GM21825 (cell line): ENCODE results near the gene RABAC1.
"Not testable (repeated sequence)": the region's sequence is repeated elsewhere in the genome, so short reads cannot be mapped to it uniquely, and the experiment has no call there.

Source experiments
- ATAC-seq: cut with Tn5 transposase; IDR thresholded peaks from one replicate; pipeline ENCODE4 v1.9.1; 2021; ENCODE audit warnings: mild to moderate bottlenecking, moderate library complexity; ENCODE audit not compliant: unreplicated experiment

RABAC1 gene

DNA sequence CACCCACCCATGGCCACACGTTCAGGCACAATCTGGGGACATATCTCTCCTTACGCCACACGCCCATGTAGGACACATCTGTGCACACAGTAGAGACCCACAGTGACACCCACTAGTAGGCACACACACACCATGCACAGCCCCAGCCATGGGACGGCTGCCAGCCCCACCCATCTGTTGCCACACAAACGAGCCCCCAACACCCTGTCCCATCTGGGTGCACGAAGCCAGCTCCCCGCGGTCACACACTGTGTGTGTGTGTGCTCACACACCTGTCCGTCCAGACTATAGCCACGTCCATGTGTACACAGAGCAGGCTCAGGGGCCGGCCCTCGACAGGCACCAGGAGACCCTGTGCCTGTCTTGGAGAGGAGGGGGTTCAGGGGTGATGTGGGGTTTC, 41.4 kb downstream of the RABAC1 start:
- no peak for ATAC-seq

DNA sequence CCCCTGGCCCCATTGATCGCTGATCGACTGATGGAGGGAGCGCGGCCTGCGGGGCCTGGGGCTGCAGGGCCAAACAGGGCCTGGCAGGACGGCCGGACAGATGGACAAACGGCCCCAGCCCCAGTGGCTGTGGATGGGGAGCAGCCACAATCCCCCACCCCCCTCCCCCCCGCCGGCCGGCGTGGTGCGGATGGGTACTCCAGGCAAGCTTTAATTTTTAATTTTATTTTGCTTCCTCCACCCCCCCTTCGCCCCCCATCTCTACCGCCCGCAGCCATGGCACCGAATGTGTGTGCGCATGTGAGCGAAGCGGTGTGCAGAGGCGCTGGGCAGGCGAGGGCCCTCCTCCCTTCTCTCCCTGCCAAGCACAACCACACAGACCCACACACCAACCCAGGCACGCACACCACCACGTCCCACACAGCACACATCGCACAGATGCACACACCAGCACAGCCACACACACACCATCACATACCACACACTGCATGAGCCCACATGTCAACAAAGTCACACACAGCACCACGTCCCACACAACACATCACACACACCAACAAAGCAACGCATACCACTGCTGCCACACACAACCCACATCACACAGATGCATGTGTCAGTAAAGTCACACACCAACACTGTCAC, 43.2 kb downstream of the RABAC1 start:
- no peak for ATAC-seq

DNA sequence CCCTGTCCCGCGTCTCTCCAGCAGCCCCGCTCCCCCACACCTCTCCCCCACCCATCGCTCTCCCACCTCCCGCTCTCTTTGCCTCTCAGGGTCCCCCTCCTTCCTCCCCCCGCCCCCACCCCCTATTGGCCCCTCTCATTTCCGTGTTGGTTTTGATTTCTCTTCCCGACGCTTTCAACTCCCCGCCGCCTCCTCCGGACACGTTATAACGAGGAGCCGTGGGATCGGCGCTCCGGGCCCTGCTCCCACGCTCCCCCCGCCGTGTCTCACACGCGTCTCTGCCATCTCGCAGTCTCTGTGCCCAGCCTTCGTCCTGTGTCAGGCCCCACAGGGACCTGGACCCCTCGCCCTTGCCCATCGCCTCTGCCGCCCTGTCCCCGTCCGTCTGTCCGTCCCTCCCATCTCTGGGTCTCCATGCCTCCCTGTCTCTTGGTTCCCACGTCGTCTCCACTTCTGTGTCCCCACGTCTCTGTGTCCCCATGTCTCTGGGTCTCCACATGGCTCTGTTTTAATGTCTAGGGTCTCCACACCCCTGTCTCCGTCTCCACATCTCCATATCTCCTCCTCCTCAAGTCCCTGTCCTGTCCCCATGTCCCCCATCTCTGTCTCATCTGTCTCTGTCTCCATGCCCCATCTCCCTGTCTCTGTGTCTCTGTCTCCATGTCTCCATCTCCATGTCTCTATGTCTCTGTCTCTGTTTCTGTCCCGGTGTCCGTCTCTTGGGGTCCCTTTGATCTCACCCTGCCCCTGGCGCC, 43.9 kb downstream of the RABAC1 start:
- no peak for ATAC-seq

DNA sequence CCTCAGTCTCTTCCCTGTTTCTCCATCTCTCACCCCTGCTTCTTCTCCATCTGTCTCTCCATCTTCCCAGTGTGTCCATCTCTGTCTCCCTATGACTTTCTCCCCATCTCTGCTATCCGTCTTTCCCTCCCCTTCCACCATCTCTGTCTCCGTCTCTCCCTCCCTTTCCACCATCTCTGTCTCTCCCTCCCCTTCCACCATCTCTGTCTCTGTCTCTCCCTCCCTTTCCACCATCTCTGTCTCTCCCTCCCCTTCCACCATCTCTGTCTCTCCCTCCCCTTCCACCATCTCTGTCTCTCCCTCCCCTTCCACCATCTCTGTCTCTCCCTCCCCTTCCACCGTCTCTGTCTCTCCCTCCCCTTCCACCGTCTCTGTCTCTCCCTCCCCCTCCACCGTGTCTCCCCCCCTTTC, 44.7 kb downstream of the RABAC1 start:
- not testable (repeated sequence) for ATAC-seq

DNA sequence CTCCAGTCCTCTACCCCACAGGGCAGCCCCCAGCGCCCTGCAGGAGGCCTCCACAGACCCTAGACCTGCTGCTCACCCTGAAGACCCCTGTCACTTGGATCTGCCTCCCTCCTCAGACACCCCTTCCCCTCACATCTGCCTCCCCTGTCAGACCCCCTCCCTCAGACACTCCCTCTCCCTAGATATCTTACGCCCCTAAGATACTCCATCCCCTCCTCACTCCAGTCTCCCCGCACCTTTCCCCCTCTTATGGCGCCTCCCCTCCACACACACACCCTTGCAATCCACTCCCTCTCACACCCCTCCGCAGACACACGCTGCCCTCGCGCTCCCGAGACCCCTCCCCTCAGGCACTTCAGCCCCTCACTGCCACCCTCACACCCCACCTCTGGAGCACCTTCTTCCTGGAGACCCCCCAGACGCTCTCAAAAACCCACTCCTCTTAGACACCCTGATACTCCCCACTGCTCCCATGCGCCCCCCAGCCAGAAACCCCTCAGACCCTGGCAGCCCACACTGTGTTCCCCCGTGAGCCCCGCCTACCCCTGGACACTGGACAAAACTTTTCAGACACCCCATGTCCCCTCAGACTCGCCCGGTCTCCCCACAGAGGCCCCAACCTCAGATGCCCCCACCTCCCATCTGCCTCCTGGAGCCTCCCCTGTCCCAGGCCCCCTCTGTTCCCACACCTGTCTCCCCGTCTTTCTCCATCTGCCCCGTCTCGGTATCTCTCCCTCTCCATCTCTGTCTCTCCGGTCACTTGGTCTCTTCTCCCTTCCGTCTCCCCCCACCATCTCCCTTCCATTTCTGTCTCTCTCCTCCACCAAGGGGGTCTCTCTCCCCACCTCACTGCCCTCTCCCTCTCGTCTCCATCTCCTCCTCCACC, 45.3 kb downstream of the RABAC1 start:
- no peak for ATAC-seq

DNA sequence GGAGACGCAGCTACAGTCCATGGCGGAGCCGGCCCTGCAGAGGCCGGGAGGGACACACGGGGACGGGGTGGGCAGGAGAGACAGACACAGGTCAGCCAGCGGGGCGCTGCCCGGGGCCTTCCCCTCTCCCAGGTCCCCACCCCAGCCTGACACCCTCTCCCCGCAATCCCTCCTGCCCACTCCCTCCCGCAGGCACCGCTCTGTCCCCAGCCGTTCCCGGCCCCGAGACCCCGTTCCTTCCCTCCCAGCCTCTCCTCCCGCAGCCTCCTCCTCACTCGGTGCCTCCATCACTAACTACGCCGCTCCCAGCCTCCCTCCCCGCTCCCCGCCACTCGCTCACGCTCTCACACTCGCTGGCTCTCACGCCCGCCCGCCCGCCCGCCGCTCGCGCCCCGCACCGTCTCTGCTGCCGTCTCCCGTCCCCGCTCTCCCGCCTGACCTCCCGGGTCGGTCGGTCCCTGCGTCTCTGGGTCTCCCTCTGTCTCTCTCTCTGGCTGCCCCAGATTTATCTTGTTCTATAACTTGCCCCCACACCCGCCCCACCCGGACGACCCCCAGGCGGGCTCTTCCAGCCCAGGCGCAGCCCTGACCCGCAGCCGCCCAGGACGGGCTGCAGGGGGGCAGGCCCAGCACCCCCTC, 46.1 kb downstream of the RABAC1 start:
- no peak for ATAC-seq

DNA sequence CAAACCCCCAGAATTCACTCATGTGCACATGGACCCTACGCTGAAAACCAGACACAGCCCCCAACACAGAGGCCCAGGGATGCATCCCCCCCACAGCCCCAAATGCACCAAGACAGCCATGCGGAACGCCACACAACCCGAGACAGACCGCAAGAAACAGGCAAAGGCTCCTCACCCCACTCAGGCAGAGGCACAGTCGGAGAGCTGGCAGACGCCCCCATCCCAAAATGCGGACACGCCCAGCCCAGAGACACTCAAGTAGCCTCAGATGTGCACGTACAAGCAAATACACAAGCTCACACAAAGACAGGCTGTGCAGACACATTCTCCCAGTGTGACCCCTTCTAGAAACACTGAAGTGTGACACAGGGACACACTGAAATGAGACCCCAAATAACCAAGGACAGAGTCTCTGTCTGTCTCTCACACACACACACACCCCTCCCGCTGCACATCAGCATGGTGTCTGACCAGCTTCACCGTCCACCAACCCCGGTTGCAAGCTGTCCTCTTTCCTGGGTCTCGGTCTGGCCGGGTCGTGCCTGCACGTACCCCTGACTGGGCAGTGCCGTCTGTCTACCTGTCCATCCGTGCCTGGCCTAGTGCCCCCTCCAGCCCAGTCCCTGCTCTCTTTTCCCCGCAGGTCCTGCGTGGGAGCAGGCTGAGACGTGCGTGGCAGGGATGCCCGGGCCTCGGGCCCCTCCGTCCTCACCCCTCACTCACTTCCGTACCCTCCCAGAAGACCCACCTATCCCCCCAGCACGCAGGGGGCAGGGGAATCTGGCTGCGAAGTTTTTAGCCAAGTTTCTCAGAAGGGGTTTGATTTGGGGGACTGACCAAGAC, 47.0 kb downstream of the RABAC1 start:
- no peak for ATAC-seq

DNA sequence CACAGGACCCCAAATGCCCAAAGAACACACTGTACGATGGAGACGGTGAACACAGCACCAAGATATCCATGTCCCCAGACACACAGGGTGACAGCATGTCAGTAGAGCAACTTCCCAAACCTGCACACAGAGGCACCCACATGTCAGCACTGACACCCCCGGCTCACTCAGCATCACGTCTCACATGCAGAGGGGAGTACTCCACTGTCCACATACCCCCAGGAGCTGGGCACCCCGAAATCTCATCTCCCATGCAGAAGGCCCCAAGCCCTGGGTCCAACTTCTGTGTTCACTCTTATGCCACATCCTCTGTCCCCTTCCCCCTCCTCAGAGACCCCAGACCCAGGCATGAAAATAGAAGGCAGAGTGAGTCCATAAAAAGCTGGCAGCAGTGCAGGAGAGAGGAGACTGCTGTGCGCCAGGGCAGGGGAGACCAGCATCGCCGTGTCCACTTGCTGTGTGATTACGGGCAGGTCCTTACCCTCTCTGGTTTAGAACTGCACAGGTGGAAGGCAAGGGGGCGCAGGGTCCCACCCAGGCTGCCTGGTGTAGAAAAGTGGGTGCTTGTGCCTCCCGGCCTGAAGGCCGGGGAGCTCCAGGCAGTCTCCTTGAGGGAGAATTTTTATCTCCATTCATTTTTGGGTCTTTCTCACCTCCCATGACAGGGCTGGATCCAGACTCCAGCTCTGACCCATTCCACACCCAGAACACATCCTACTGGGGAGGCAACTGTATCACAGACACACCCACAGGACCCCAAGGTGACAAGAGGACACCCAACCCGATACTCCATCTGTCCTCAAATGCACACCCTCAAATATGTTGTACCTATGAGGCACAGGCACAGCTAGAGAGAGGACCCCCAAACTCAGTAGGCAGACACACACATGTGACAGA, 47.9 kb downstream of the RABAC1 start:
- no peak for ATAC-seq

DNA sequence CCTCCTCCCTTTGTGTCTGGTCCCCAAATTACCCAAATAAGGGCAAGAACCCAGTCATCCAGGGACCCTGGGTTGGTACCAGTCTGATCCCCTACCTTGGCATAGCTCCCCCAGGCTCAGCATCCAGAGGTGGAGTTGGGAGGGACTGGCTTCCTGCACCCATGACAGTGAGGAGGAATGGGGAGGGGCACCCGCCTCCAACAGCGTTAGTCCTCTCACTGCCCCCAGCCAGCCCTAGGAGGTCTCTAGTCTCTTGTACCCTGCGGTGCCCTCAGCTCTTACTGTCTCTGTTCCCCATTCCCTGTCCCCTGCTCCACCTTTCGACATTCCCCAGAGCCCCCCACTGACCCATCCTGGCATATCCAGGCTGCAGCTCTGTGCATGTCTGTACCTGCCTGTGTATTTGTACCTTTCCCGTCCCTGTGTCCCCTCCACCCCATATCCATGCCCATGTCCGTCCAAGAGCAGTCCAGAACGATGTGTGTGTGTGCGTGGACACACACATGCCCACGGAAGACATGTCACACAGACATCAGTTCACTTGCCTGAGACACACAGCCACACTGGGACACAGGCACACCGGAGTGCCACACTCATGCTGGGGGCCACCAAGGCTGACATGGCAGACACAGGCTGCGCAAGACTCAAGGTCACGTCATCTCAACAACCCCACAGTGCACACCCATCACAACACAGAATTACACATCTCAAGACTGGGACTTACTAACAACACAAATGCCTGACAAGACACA, 48.7 kb downstream of the RABAC1 start:
- ATAC-seq, result no peak

DNA sequence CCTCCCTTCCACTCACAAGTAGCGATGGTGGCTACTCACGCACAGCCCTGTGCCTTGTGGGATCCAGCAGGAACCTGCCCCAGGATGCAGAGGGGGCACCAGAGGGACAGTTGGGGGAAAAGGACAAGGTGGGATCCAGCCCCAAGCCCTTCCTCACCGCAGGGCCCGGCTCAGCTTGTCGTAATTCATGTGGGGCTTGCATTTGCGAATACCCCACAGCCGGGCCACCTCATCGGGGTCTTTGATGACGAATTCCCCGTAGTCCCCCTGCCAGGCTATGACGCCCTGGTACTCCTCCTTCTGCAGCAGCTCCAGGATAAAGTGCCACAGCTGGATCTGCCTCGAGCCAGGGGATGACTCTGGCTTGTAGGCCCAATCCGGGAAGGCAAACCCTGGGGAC, 49.4 kb downstream of the RABAC1 start:
- no peak for ATAC-seq

DNA sequence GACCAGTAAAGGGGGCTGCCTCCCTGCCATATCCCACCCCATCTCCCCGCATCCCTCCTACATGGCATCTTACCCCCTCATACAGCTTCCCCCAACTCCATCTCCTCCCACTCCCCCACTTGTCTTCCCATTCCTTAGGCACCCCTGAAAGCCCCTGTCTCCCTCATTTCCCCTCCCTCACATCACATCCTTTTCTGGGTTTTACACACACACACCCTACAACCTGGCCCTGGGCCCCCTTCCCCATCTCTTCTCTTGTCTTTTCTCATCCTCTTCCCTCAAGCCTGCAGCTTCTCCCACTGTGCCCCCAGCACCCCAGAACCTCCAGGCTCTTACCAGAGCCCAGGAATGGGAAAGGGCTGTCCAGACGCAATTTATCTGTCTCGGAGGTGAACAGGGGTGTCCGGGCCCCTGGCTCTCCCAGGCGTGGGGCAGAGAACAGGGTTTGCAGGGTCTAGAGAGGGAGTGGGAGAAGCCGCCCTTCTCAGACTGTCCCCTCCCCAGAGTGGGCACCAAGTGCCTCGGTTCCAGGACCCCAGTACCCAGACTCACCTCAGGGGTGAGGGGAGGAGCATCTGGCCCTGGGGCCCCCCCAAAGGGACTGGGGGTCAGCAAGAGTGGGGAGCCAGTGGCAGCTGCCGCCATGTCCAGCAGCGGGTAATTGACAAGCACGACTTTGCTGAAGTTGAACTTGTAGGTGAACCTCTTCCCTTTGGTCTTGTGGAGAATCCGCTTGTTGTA, 50.2 kb downstream of the RABAC1 start:
- no peak for ATAC-seq

DNA sequence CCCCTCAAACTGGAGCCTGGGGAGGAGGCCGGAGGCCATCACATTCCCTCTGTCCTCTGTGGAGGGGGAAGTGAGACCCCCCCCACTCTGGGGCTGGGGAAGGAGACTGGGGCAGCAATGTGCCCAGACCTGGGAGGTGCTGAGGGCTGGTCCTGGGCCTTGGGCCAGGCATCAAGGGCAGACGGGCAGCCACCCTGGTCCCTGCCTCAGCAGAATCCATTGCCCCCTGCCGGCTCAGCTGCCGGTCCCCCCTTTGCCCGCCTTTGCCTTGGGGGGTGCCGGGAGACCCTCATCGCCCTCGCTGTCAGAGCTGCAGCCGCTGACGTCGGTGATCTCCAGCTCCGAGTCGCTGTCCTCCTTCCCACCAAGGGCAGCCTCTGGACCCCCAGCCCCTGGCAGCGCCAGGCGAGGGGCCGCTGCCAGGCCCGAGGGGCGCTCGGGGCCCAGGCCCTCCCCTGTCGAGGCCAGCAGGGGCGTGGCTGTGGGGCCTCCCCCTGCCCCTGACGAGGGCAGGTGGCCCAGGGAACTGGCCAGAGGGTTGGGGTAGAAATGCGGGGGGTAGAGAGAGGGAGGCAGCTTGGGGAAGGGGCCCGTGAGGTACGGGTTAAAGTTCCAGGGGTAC, 51.0 kb downstream of the RABAC1 start:
- no peak for ATAC-seq

DNA sequence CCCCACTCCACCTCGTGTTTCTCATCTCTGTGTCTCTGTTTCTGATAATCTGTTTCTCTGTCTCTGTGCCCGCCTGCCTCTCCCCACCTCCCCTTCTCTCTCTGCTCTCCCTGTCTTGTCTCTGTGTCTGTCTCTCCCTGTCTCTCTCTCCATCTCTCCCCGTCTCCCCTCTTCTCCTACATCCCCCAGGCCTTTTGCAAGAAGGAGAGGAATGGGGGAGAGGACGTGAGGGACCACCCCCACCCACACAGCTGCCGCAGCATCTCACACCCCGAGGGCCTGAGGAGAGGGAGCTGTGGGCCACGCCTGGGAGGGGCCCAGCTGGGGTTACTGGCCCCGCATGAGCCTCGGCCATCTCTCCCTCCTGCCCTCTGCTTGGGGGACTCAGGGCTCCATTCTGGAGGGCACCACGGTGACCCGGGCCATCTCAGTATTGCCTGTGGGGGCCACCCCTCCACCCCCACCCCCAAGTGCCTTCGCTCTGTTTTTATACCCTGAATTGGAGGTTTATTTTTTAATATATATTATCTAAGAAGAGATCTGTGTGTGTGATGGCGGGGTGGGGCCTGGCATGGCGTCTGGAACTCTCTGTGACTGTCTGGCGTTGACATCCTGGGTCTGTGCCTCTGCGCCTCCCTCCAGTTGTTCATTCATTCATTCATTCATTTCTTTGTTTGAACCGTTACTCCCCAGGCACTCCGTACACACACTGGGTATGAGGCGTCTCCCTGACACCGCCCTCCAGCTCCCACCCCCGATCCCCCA, 52.0 kb downstream of the RABAC1 start:
- ATAC-seq, result no peak
